ENCODE results near the gene ELOVL6.
A peak's percentile ranks its signal among the peaks of the same experiment; 100 is the strongest.
"Not testable (repeated sequence)": the region's sequence is repeated elsewhere in the genome, so short reads cannot be mapped to it uniquely, and the experiment has no call there.

The ELOVL6 gene

GRCh38 chr4:110164251-110164650, 34.2 kb downstream of the ELOVL6 start:
- peak; percentile 37 for DNase-seq (ENCODE audit: low read depth, low spot score)
- in situ Hi-C loops (cut with HindIII; ENCODE audit: low sequenced_read_pairs): no loop called here
- TF ChIP-seq, protein P1, sequence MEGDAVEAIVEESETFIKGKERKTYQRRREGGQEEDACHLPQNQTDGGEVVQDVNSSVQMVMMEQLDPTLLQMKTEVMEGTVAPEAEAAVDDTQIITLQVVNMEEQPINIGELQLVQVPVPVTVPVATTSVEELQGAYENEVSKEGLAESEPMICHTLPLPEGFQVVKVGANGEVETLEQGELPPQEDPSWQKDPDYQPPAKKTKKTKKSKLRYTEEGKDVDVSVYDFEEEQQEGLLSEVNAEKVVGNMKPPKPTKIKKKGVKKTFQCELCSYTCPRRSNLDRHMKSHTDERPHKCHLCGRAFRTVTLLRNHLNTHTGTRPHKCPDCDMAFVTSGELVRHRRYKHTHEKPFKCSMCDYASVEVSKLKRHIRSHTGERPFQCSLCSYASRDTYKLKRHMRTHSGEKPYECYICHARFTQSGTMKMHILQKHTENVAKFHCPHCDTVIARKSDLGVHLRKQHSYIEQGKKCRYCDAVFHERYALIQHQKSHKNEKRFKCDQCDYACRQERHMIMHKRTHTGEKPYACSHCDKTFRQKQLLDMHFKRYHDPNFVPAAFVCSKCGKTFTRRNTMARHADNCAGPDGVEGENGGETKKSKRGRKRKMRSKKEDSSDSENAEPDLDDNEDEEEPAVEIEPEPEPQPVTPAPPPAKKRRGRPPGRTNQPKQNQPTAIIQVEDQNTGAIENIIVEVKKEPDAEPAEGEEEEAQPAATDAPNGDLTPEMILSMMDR (IDR thresholded peaks at IDR 0.05; ENCODE audit: low read depth, low read length): no peak
- no peak overlapping the region for H3K4me3 ChIP-seq (ENCODE audit: low read depth, low read length)

DNA sequence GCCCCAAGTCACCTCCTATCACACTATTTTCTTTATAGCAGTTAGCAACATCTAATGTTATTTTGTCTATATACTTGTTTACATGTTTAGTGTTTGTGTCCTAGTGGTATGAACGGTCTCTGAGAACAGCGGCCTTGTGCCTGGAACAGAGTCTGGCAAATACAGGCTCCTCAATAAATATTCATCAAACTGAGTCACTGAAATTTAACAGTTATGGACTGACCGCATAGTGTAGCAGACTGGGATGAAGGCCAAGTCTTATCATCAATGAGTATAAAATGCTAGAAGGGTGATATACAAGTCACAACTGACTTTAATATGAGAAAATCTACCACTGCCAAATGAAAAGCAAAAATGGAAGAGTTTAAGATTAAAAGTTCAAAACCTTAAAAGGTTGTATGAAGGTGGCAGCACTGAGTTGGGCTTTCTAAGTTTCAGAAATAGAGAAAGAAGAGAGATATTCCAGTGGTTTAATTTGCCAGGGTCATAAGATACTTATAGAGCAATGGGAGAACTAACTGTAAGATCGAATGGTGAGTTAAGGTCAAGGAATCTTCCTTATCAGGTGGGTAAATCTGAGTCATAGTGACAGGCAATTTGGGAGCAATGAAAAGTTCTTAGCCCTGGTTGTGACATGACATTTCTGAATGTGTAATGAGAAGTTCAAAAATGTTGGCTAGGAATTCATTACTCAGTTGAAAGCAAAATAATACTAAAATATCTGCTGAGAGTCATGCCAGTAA, 34.9 kb downstream of the ELOVL6 start:
- DNase-seq (ENCODE audit: low read depth, low spot score): peak; percentile 72
- in situ Hi-C loops (cut with HindIII; ENCODE audit: low sequenced_read_pairs): no loop called here
- H3K4me3 ChIP-seq (ENCODE audit: low read depth, low read length): no peak overlapping the region
- TF ChIP-seq, protein P1 (IDR thresholded peaks at IDR 0.05; ENCODE audit: low read depth, low read length): peak; percentile 26

DNA sequence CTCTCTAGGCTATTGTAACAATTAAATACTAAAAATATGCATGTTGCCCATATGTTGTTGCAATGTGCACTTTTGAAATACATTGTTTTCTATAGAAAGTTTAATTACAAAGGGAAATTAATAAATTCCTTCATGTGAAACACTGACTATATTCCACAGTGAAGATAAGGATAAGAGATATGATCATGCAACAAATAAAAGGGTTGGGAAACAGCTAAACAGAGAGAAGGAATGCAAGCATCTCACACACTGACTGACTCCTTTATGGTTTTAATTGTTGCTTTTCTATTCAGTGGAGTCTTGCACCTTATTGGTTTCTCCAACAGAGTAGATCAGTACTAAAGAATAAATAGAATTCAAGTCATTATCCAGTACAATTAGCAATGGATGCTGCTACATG, 37.8 kb downstream of the ELOVL6 start:
- DNase-seq (ENCODE audit: low read depth, low spot score): no peak
- TF ChIP-seq, protein P1 (IDR thresholded peaks at IDR 0.05; ENCODE audit: low read depth, low read length): no peak
- in situ Hi-C loops (cut with HindIII; ENCODE audit: low sequenced_read_pairs): no loop called here
- H3K4me3 ChIP-seq (ENCODE audit: low read depth, low read length): no peak overlapping the region

DNA sequence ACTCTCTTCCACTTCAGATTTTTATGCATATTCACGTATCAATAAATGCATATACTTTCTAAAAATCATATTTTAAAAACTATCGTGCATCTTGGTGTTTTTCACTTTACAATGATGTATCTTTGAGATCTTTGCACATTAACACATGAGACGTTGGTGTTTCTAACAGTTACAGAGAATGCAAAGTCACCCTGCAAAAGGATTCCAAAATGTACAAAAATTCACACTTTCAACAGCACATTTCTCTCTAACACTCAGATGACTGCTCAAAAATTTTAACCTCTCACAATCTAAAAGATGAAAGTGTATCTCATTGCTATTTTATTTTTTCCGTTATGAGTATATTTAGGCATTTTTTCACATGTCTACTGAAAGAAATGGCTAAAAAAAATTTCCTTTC, 38.9 kb downstream of the ELOVL6 start:
- DNase-seq (ENCODE audit: low read depth, low spot score): no peak
- TF ChIP-seq, protein P1 (IDR thresholded peaks at IDR 0.05; ENCODE audit: low read depth, low read length): no peak
- H3K4me3 ChIP-seq (ENCODE audit: low read depth, low read length): no peak overlapping the region
- in situ Hi-C loops (cut with HindIII; ENCODE audit: low sequenced_read_pairs): no loop called here

DNA sequence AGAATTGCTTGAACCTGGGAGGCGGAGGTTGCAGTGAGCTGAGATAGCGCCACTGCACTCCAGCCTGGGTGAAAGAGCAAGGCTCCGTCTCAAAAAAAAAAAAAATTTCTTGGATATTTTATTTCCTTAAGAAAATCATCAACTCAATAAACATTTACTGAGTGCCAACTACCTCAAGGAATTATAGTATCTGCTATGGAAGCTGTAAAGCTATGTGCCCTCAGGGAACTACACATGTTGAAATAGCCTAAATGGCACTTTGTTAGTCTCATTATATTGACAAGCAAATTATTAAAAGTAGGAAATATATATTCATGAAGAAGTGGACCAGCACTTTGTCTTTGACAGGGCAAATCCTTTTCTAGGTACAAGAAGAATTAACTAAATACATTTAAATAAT, 40.8 kb downstream of the ELOVL6 start:
- no peak overlapping the region for H3K4me3 ChIP-seq (ENCODE audit: low read depth, low read length)
- in situ Hi-C loops (cut with HindIII; ENCODE audit: low sequenced_read_pairs): no loop called here
- TF ChIP-seq, protein P1 (IDR thresholded peaks at IDR 0.05; ENCODE audit: low read depth, low read length): no peak
- DNase-seq (ENCODE audit: low read depth, low spot score): no peak

DNA sequence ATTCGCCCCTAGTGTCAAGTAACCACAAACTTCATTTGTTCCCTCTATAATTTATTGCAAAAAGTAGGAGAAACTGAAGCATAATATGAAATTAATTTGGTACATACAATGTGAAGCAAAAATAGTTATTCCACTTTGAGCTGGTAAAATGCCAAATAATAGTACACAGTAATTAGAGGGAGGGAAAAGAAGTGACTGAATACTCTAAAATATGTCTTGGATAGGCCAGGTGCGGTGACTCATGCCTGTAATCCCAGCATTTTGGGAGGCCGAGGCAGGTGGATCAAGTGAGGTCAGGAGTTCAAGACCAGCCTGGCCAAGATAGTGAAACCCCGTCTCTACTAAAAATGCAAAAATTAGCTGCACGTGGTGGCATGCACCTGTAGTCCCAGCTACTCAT, 41.2 kb downstream of the ELOVL6 start:
- DNase-seq (ENCODE audit: low read depth, low spot score); in situ Hi-C loops (cut with HindIII; ENCODE audit: low sequenced_read_pairs); H3K4me3 ChIP-seq (ENCODE audit: low read depth, low read length): not testable (repeated sequence)

DNA sequence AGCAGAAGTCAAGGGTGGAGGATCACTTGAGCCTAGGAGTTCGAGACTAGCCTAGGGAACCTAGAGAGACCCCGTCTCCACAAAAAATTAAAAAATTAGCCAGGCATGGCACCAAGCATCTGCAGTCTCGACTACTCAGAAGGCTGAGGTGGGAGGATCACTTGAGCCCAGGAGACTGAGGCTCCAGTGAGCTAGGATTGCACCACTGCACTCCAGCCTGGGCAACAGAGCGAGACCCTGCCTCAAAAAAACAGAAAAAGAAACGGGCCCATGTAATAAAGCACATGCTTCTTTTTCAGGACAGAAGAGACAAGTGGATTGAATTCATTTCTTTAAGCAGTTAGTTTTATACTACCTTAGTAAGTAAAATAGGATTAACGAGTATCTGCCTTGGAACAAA, 42.0 kb downstream of the ELOVL6 start:
- in situ Hi-C loops (cut with HindIII; ENCODE audit: low sequenced_read_pairs): no loop called here

More for the DNA sequence above, 42.0 kb downstream of the ELOVL6 start:
- no peak for DNase-seq (ENCODE audit: low read depth, low spot score)
- TF ChIP-seq, protein P1 (IDR thresholded peaks at IDR 0.05; ENCODE audit: low read depth, low read length): no peak
- H3K4me3 ChIP-seq (ENCODE audit: low read depth, low read length): no peak overlapping the region
